ENCODE data around the gene TANGO6. TPM values are rescaled to one million over a fixed set of nuclear protein-coding genes. Genes with fewer than 3 reads are reported as not detected.
A peak's percentile ranks its signal among the peaks of the same experiment; 100 is the strongest.
"Not testable (repeated sequence)": the region's sequence is repeated elsewhere in the genome, so short reads cannot be mapped to it uniquely, and the experiment has no call there.

Gene TANGO6
- total RNA-seq, 1 experiment from 2014 or later: 18.2 TPM

GRCh38 chr16:68990172-68990845, 147.0 kb downstream of the TANGO6 start:
- POLR2A ChIA-PET; H3K27ac Mint-ChIP-seq (ENCODE audit: unreplicated experiment); H3K36me3 Mint-ChIP-seq (ENCODE audit: insufficient read depth, unreplicated experiment); BruUV-seq (replicated peaks); H3K27me3 ChIP-seq (replicated peaks; ENCODE audit: control insufficient read depth, insufficient read depth, low read length); H3K9me3 ChIP-seq; H3K36me3 ChIP-seq (ENCODE audit: control insufficient read depth, insufficient read depth, low read length); H3K9me3 Mint-ChIP-seq (ENCODE audit: unreplicated experiment); H3K4me3 Mint-ChIP-seq (ENCODE audit: unreplicated experiment); intact Hi-C loops (cut with micrococcal nuclease; ENCODE audit: unreplicated experiment); H3K4me3 ChIP-seq (ENCODE audit: low read depth, low read length); H3K27me3 Mint-ChIP-seq (ENCODE audit: insufficient read depth, unreplicated experiment): not testable (repeated sequence)
- TF ChIP-seq CTCF (IDR thresholded peaks at IDR 0.05; ENCODE audit: insufficient read depth in 1 of 2, low read depth in 1 of 2, low read length in 1 of 2, severe bottlenecking in 1 of 2, unreplicated experiment in 1 of 2): peak in 1 of 2 experiments; percentile 15
- H3K4me1 ChIP-seq: peaks cover 41% of the 10 kb centered on the region
- CTCF ChIA-PET: interaction anchor here (1.3 kb wide), 1 partner anchor 134 kb away, joined by 4 read pairs; no protein-coding TSS in a partner anchor
- H3K4me1 Mint-ChIP-seq (ENCODE audit: low read depth, unreplicated experiment): peaks cover 40% of the 10 kb centered on the region
- peak in 1 of 2 experiments; percentile 27 for DNase-seq

GRCh38 chr16:68991075-68991474, 147.7 kb downstream of the TANGO6 start:
- no peak overlapping the region for H3K27ac Mint-ChIP-seq (ENCODE audit: unreplicated experiment)

GRCh38 chr16:68992521-68992920, 149.2 kb downstream of the TANGO6 start:
- TF ChIP-seq CTCF (IDR thresholded peaks at IDR 0.05; ENCODE audit: insufficient read depth in 1 of 2, low read depth in 1 of 2, low read length in 1 of 2, severe bottlenecking in 1 of 2, unreplicated experiment in 1 of 2): no peak
- Mint-ChIP-seq H3K4me3 (ENCODE audit: unreplicated experiment) (peak overlapping the region; percentile 17), H3K27me3 (ENCODE audit: insufficient read depth, unreplicated experiment) (no peaks in the 10 kb centered on the region), H3K36me3 (ENCODE audit: insufficient read depth, unreplicated experiment) (peaks cover 1% of the 10 kb centered on the region), H3K9me3 (ENCODE audit: unreplicated experiment) (peaks cover 14% of the 10 kb centered on the region), H3K4me1 (ENCODE audit: low read depth, unreplicated experiment) (peaks cover 58% of the 10 kb centered on the region), H3K27ac (ENCODE audit: unreplicated experiment) (peak overlapping the region; percentile 61)
- ChIA-PET POLR2A (interaction anchor here (0.6 kb wide), 1 partner anchor 139 kb away, joined by 5 read pairs; no protein-coding TSS in a partner anchor), CTCF (interaction anchor here (1.0 kb wide), 1 partner anchor 113 kb away, joined by 3 read pairs; the partner anchor contains the start of gene HAS3)
- no peak for DNase-seq
- Histone ChIP-seq H3K27me3 (replicated peaks; ENCODE audit: control insufficient read depth, insufficient read depth, low read length) (no peaks in the 10 kb centered on the region), H3K4me3 (ENCODE audit: low read depth, low read length) (no peak overlapping the region), H3K36me3 (ENCODE audit: control insufficient read depth, insufficient read depth, low read length) (no peaks in the 10 kb centered on the region), H3K4me1 (peaks cover 63% of the 10 kb centered on the region), H3K9me3 (no peaks in the 10 kb centered on the region)
- BruUV-seq (replicated peaks): no TSS peak
- intact Hi-C loops (cut with micrococcal nuclease; ENCODE audit: unreplicated experiment): loop anchor here (1.0 kb wide), 1 partner anchor 90 kb away; no protein-coding TSS in a partner anchor

More at GRCh38 chr16:68991075-68991474, 147.7 kb downstream of the TANGO6 start:
- no TSS peak for BruUV-seq (replicated peaks)
- CTCF ChIA-PET: interaction anchor here (1.3 kb wide), 1 partner anchor 133 kb away, joined by 4 read pairs; no protein-coding TSS in a partner anchor
- intact Hi-C loops (cut with micrococcal nuclease; ENCODE audit: unreplicated experiment): no loop called here
- H3K4me3 ChIP-seq (ENCODE audit: low read depth, low read length): no peak overlapping the region
- H3K27me3 ChIP-seq (replicated peaks; ENCODE audit: control insufficient read depth, insufficient read depth, low read length): no peaks in the 10 kb centered on the region
- no peaks in the 10 kb centered on the region for H3K27me3 Mint-ChIP-seq (ENCODE audit: insufficient read depth, unreplicated experiment)
- peaks cover 48% of the 10 kb centered on the region for H3K4me1 ChIP-seq
- H3K4me1 Mint-ChIP-seq (ENCODE audit: low read depth, unreplicated experiment): peaks cover 43% of the 10 kb centered on the region
- no peaks in the 10 kb centered on the region for H3K36me3 Mint-ChIP-seq (ENCODE audit: insufficient read depth, unreplicated experiment)
- no peaks in the 10 kb centered on the region for H3K9me3 ChIP-seq
- H3K4me3 Mint-ChIP-seq (ENCODE audit: unreplicated experiment): no peak overlapping the region
- POLR2A ChIA-PET: no interaction called here
- no peaks in the 10 kb centered on the region for H3K36me3 ChIP-seq (ENCODE audit: control insufficient read depth, insufficient read depth, low read length)
- DNase-seq: no peak
- no peak for TF ChIP-seq CTCF (IDR thresholded peaks at IDR 0.05; ENCODE audit: insufficient read depth in 1 of 2, low read depth in 1 of 2, low read length in 1 of 2, severe bottlenecking in 1 of 2, unreplicated experiment in 1 of 2)
- no peaks in the 10 kb centered on the region for H3K9me3 Mint-ChIP-seq (ENCODE audit: unreplicated experiment)
